Hepatic stellate cell (primary cell): ENCODE results near the gene CCT7.
A peak's percentile ranks its signal among the peaks of the same experiment; 100 is the strongest.

Source experiments
- DNase-seq: peaks from one replicate; pipeline ENCODE4 v3.0.0; 2011; ENCODE audit warnings: low spot score

The CCT7 gene

GRCh38 chr2:73294239-73294638, 60.1 kb downstream of the CCT7 start:
- no peak for DNase-seq

GRCh38 chr2:73295751-73296400, 61.8 kb downstream of the CCT7 start:
- DNase-seq: no peak

- DNase-seq: peak; percentile 36
Observed at GRCh38 chr2:73297151-73297559, 63.0 kb downstream of the CCT7 start.

- DNase-seq: no peak
Observed at GRCh38 chr2:73297586-73297985, 63.5 kb downstream of the CCT7 start.

- DNase-seq: no peak
Observed at GRCh38 chr2:73300926-73301325, 66.8 kb downstream of the CCT7 start.

- DNase-seq: no peak
Observed at GRCh38 chr2:73301636-73302035, 67.5 kb downstream of the CCT7 start.
